UCSD-AML1 (cell line): ENCODE data around the gene NRDE2.

Experiments
- DNase-seq: peaks from one replicate; lab custom pipeline; 2025; ENCODE audit not compliant: unreplicated experiment; lab: John Stamatoyannopoulos, UW

Gene NRDE2

DNA sequence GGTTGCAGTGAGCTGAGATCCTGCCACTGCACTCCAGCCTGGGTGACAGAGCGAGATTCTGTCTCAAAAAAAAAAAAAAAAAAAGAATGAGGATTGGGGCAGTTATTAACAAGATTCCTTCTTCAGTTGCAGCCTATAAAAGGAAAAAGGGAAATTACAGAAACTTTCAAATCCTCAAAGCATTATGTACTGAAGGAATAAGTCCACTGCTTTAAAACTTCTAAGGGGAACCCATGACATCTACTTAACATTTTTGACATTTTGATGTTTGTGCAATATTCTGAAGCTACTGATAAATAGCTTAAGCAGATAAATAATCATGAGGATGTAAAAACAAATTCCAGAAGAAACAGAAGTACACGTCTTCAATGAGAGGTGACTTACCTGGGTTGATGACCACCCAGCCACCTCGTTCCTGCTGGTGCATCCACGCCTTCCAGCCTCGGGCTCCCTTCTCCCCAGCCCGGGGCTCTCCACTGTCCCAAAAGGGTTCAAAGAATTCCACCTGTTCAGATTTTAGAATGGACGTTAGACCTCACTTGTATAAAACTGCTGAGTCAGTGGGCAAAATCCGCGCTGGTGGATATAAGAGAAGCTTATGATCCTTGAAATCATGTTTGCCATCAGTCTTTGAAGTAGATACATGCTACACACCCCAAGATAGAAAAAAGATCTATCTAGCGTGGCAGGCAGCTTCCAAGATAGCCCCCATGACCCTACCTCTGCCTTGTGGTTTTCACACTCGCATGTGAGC, 33.7 kb downstream of the NRDE2 start:
- DNase-seq, result no peak

DNA sequence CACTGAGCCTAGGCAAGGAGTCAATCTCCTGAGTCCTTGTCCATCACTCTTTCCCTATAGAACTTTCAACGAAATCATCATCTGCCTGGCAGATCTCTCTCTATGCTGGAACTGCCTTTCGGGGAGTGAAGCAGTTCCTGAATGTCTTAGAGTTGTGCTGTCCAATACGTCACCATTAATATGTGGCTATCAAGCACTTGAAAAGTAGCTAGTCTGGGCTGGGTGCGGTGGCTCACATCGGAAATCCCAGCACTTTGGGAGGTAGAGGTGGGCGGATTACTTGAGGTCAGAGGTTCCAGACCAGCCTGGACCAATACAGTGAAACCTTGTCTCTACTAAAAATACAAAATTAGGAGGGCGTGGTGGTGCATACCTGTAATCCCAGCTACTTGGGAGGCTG, 35.1 kb downstream of the NRDE2 start:
- DNase-seq, result no peak

DNA sequence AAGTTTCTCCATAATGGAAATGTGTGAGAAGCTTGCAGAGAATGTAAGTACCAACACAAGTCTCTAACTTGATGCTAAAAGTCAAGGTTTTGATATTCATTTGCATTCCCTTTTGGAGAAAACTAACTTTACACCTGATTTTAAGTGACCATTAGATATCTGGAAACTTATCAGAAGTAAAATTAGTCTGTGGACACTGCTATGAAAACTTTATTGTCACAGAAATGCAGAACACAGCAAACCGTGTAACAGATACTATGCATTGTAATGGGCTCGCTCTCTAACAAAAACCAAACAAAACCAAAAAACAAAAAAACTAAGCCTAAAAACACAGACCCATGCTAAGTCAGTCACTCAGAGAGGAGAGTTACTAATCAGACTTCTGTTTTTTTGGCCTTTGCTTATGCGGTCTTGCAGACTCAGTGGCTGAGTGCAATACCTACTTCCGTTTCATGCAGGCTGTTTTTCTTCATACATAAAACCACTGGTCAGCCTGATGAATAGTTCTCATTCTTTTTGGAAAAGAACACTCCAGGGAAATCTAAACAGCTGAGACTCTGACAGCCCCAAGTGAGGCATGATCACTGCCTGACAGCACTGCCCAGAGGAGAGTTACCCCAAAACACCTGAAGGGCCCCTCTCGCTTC, 35.7 kb downstream of the NRDE2 start:
- no peak for DNase-seq

GRCh38 chr14:90294872-90295271, 36.9 kb downstream of the NRDE2 start:
- DNase-seq, result no peak

DNA sequence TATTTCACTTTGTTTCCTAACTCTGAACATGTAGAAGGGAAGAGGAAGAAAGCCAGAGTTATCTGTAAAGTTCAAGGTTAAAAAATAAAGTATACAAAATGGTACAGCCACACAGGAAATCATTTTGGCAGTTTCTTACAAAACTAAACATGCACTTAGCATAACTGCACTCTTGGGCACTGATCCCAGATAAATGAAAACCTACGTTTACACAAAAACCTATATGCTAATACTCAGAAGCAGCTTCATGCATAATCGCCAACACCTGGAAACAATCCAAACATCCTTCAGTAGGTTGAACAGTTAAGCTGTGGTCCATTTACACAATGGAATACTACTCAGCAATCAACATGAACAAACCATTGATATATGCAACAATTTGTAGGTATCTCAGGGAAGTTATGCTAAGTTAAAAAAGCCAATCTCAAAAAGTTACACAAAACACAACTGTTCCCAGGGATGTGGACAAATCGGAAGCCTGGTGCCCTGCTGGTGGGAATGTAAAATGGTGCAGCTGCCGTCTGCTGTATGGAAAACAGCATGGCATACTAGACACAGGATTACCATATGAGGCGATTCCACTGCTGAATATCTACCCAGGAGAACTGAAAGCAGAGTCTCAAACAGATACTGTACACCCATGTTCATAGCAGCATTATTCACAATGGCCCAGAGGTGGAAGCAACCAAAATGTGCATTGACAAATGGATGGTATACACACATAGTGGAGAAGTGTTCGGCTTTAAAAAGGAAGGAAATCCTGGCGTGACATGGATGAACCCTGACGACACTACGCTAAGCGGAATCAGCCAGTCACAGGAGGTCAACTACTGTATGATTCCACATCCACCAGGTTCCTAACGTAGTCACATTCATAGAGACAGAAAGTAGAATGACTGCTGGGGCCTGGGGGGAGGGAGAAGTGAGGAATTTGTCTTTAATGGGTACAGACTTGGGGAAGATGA, 37.7 kb downstream of the NRDE2 start:
- DNase-seq, result no peak

GRCh38 chr14:90291699-90292098, 40.0 kb downstream of the NRDE2 start:
- DNase-seq, result no peak

DNA sequence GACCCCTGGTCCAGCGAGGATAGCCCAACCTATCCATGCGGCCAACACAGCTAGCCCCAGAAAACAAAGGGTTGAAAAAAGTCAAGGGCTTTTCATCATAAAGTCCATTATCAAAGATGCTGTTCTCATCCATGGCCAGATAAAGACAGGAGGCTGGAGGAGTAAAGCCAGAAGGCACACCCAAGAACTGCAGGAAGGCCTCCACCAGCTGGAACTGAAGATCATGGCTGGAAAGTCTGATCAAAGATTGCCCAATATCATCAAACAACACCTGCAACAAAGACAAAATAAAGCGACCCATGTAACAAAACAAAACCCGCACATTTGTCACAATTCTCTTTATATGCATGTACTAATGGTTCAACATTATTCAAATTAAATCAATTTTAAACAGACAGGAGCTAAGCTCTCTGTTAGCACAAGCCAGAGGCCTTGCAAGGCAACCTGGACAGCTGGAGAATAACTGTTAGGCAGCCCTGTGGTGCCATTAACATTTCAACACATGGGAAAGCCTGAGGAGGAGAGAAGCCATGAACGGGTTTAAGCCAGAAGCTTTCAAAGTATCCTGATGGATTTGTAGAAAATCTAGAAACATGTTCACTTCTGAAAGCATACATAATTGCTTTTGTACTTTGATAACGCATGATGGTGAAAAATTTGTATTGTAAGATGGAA, 41.3 kb downstream of the NRDE2 start:
- DNase-seq, result no peak

GRCh38 chr14:90288651-90289355, 42.9 kb downstream of the NRDE2 start:
- no peak for DNase-seq

- DNase-seq, result no peak
Observed at GRCh38 chr14:90287791-90288190, 44.0 kb downstream of the NRDE2 start.

GRCh38 chr14:90281756-90282155, 50.0 kb downstream of the NRDE2 start:
- no peak for DNase-seq

DNA sequence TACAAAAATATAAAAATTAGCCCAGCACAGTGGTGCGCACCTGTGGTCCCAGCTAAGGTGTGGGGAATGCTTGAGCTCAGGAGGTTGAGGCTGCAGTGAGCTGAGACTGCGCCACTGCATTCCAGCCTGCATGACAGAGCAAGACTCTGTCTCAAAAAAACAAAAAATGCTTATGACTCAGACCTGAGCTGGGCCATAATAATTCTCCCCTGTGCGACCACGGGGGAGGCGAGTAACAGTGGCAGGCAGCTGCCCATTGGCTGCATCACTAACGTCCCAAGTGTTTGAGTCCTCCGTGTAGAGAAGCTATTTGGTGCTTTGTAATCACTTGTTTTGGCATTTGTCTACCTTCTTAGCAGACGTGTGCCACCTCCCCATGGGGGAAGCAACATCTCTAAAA, 50.5 kb downstream of the NRDE2 start:
- no peak for DNase-seq

GRCh38 chr14:90280096-90280495, 51.6 kb downstream of the NRDE2 start:
- DNase-seq, result no peak

DNA sequence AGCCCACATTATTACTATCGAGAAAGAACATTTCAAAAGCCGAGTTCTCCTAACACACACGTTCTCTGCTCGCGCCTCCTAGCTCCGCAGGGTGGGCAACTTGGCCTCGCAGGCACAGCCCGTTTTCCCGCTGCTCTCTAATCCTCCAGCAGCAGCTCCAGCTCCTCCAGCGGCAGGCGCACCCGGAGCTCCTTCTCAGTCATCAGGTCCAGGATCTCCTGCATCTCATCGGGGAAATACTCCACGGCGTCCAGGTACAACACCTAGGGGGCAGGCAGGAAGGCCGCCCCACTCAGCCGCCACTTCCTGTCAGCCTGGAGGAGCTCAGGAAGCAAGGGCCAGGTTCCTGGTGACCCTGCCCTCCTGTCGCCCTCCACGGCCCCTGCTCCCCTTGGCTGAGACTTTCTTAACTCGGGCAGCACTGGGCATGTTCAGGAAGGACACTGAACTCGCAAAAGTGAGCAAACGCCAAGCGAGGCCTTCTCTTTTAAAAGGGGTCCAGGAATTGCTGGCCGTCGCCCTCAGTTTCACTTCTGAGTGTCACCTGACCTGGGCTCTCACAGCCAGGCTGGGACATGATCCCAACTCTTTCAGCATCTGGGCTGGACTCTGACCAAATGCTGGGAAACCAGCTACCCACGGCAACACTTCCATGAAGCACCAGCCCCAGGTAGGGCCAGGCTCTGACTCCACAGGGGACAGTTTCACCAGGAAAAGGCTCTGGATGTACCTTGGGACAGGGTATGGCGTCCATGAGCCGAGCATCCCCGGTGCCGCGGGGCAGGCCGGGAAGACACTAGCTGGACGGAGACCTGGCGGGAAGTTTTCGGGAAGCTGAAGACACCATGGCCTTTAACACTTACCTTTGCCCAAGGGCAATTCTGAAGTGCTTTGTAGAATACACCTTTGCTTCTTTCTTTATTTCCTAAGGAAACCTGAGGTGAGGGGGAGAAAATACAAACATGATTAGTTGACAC, 53.3 kb downstream of the NRDE2 start:
- no peak for DNase-seq

GRCh38 chr14:90277581-90278198, 54.1 kb downstream of the NRDE2 start:
- DNase-seq, result no peak

GRCh38 chr14:90276646-90277367, 54.9 kb downstream of the NRDE2 start:
- DNase-seq, result no peak

DNA sequence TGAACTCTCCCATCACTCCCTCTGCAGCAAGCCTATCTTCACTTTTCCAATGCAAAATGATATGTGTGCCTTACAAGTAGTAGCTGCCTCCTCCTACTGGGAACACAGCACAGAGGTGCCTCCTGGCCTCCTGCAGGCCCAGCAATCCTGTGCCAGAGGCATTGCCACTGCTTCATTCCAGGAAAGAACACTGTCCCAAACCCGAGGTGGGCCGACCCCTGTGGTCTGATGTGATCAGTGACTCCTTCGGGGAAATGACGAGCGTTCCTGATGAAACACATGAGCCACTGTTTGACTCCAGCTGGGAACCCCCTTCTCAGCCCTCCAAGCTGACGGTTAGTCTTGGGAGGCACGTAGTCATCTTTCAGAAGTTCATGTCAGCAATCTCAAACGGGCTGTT, 55.9 kb downstream of the NRDE2 start:
- no peak for DNase-seq

DNA sequence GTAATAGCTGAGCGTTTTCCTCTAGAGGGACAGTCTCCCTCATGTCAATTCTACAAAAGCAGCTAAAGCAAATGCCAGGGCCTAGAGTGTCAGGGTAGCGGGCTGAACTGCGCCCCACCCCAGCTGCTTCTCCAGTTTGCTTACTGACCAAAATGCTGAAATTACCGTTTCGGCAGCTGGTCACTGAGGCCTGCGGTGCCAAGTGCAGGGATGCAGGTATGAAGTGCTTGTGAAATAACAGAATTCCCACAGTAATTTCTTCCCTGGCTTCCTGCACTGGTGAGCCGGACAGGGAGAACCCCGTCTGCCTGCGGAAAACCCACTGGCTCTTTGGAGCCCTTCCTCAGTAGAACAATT, 56.3 kb downstream of the NRDE2 start:
- no peak for DNase-seq

- DNase-seq, result no peak
Observed at GRCh38 chr14:90274808-90275457, 56.8 kb downstream of the NRDE2 start.
